H1 (cell line): Measurements from ENCODE around the gene HSPA1L. TPM values are rescaled to one million over a fixed set of nuclear protein-coding genes. Genes with fewer than 3 reads are reported as not detected.

ENCODE experiments used
- CTCF ChIA-PET: fragments of 300-600 bp; sonication (Branson Sonifier 250); formaldehyde crosslinking; loops from one replicate; lab custom pipeline; 2021; ENCODE audit not compliant: partially characterized antibody; lab: Charles Lee
- POLR2A ChIA-PET: fragments of 300-600 bp; sonication (Branson Sonifier 250); formaldehyde crosslinking; loops from one replicate; lab custom pipeline; 2021; ENCODE audit warnings: inconsistent platforms; ENCODE audit not compliant: partially characterized antibody; lab: Charles Lee
- DNase-seq, 2 experiments: peaks; one replicate each; pipeline versions ENCODE4 v3.0.0 to v3.0.0-alpha.2; 2010 to 2022; ENCODE audit warnings: low spot score in 2 of 2, low read depth in 1 of 2, mixed read lengths in 1 of 2
- FAIRE-seq: peaks from 2 replicates; lab custom pipeline; 2011; peaks lifted over from hg19 to GRCh38; lab: Jason Lieb, UNC
- H2AFZ ChIP-seq: 2 replicates; pipeline ENCODE4 v1.8.1; 2012; ENCODE audit warnings: low read length, inconsistent platforms
- H2AK5ac ChIP-seq: 2 replicates; pipeline ENCODE4 v1.6.1; 2013; ENCODE audit warnings: low read depth, low read length
- H2BK120ac ChIP-seq: replicated peaks from 2 replicates; pipeline ENCODE3; 2013; ENCODE audit warnings: low read depth, low read length, inconsistent platforms
- H2BK12ac ChIP-seq: 2 replicates; pipeline ENCODE4 v1.6.1; 2013; ENCODE audit warnings: low read depth, low read length
- H2BK15ac ChIP-seq: 2 replicates; pipeline ENCODE4 v1.6.1; 2013; ENCODE audit warnings: low read length
- H2BK20ac ChIP-seq: 2 replicates; pipeline ENCODE4 v1.6.1; 2013; ENCODE audit warnings: low read length
- H2BK5ac ChIP-seq: 2 replicates; pipeline ENCODE4 v1.6.1; 2013; ENCODE audit warnings: low read depth, low read length
- H3K14ac ChIP-seq: 2 replicates; pipeline ENCODE4 v1.6.1; 2013; ENCODE audit warnings: inconsistent platforms; ENCODE audit not compliant: insufficient read length
- H3K18ac ChIP-seq: 2 replicates; pipeline ENCODE4 v1.6.1; 2013; ENCODE audit warnings: low read length; ENCODE audit errors: extremely low read depth
- H3K23ac ChIP-seq: 2 replicates; pipeline ENCODE4 v1.6.1; 2013; ENCODE audit warnings: inconsistent platforms; ENCODE audit not compliant: insufficient read length
- H3K23me2 ChIP-seq: 2 replicates; pipeline ENCODE4 v1.6.1; 2013; ENCODE audit warnings: low read depth, low read length
- H3K27ac ChIP-seq: 2 replicates; pipeline ENCODE4 v1.6.1; 2011; ENCODE audit warnings: low read depth, low read length, inconsistent platforms
- H3K27me3 ChIP-seq, 4 experiments: replicated peaks in 1 of 4; 1 replicate in 1 of 4; 2 replicates in 3 of 4; pipeline versions ENCODE4 v1.6.1 to v1.8.1; 2011 to 2013; ENCODE audit warnings: low read length in 3 of 4, mild to moderate bottlenecking in 3 of 4, inconsistent platforms in 2 of 4, mixed read lengths in 2 of 4, moderate library complexity in 1 of 4; ENCODE audit not compliant: control insufficient read depth in 3 of 4, insufficient read depth in 3 of 4; ENCODE audit errors: extremely low read depth in 1 of 4
- H3K36me3 ChIP-seq, 4 experiments: 2 replicates each; pipeline versions ENCODE4 v1.6.1 to v1.8.1; 2011 to 2013; ENCODE audit warnings: mild to moderate bottlenecking in 4 of 4, low read length in 3 of 4, moderate library complexity in 2 of 4, control low read depth in 1 of 4, inconsistent platforms in 1 of 4; ENCODE audit not compliant: insufficient read depth in 4 of 4, control insufficient read depth in 2 of 4
- H3K4ac ChIP-seq: replicated peaks from 2 replicates; pipeline ENCODE3; 2013; ENCODE audit warnings: low read length, low read depth, mixed read lengths, inconsistent platforms; ENCODE audit not compliant: insufficient read length
- H3K4me1 ChIP-seq, 4 experiments: replicated peaks in 1 of 4; 1 replicate in 1 of 4; 2 replicates in 3 of 4; pipeline versions ENCODE4 v1.6.1 to v1.8.1; 2011 to 2013; ENCODE audit warnings: low read length in 3 of 4, inconsistent platforms in 2 of 4, mixed read lengths in 1 of 4; ENCODE audit not compliant: insufficient read depth in 4 of 4, control insufficient read depth in 3 of 4
- H3K4me2 ChIP-seq, 2 experiments: 2 replicates each; pipeline versions ENCODE4 v1.6.1 to v1.8.1; 2011 to 2013; ENCODE audit warnings: low read depth in 2 of 2, low read length in 2 of 2, control low read depth in 1 of 2, inconsistent platforms in 1 of 2, mild to moderate bottlenecking in 1 of 2; ENCODE audit not compliant: insufficient read depth in 1 of 2
- H3K4me3 ChIP-seq, 4 experiments: fragments of 200-600, 300-600 bp in 1 of 4; sonication (generic), shearing (Covaris generic), sonication (Bioruptor Twin) in 1 of 4; 2 replicates each; pipeline versions ENCODE4 v1.5.1 to v1.8.1; 2011 to 2016; ENCODE audit warnings: low read length in 4 of 4, low read depth in 3 of 4, control low read depth in 2 of 4, inconsistent platforms in 2 of 4, mild to moderate bottlenecking in 2 of 4, mixed read lengths in 1 of 4, moderate library complexity in 1 of 4; ENCODE audit not compliant: insufficient read depth in 2 of 4; ENCODE audit errors: extremely low read depth in 1 of 4
- H3K56ac ChIP-seq: replicated peaks from 2 replicates; pipeline ENCODE3; 2013; ENCODE audit warnings: low read depth, mild to moderate bottlenecking, mixed read lengths, low read length, inconsistent platforms; ENCODE audit not compliant: insufficient read length
- H3K79me1 ChIP-seq: 2 replicates; pipeline ENCODE4 v1.6.1; 2013; ENCODE audit warnings: low read depth, low read length, control low read depth
- H3K79me2 ChIP-seq, 2 experiments: 2 replicates each; pipeline versions ENCODE4 v1.6.1 to v1.8.1; 2012 to 2013; ENCODE audit warnings: low read length in 2 of 2, mild to moderate bottlenecking in 2 of 2, inconsistent platforms in 1 of 2; ENCODE audit not compliant: insufficient read depth in 2 of 2, control insufficient read depth in 1 of 2
- H3K9ac ChIP-seq, 4 experiments: replicated peaks in 1 of 4; 1 replicate in 1 of 4; 2 replicates in 3 of 4; pipeline versions ENCODE4 v1.6.1 to v1.8.1; 2011 to 2013; ENCODE audit warnings: low read depth in 3 of 4, low read length in 3 of 4, control low read depth in 2 of 4, mild to moderate bottlenecking in 2 of 4, moderate library complexity in 2 of 4, inconsistent platforms in 1 of 4; ENCODE audit errors: extremely low read depth in 1 of 4
- H3K9me3 ChIP-seq, 2 experiments: 2 replicates each; pipeline versions ENCODE4 v1.6.1 to v1.8.1; 2012 to 2013; ENCODE audit warnings: mild to moderate bottlenecking in 2 of 2, moderate library complexity in 2 of 2, control low read depth in 1 of 2, inconsistent platforms in 1 of 2, low read depth in 1 of 2, low read length in 1 of 2, mixed read lengths in 1 of 2; ENCODE audit not compliant: insufficient read depth in 2 of 2
- H4K20me1 ChIP-seq, 2 experiments: replicated peaks in 1 of 2; 2 replicates each; pipeline versions ENCODE3 to v1.8.1; 2011 to 2013; ENCODE audit warnings: inconsistent platforms in 2 of 2, low read length in 2 of 2, mild to moderate bottlenecking in 1 of 2; ENCODE audit not compliant: insufficient read depth in 2 of 2, control insufficient read depth in 1 of 2
- H4K5ac ChIP-seq: 2 replicates; pipeline ENCODE4 v1.6.1; 2013; ENCODE audit warnings: low read length, low read depth, mixed read lengths, inconsistent platforms; ENCODE audit not compliant: insufficient read length
- H4K8ac ChIP-seq: 2 replicates; pipeline ENCODE4 v1.8.0; 2013; ENCODE audit warnings: mild to moderate bottlenecking, moderate library complexity, low read length, inconsistent platforms; ENCODE audit not compliant: insufficient read depth; ENCODE audit errors: extremely low read depth
- H4K91ac ChIP-seq: replicated peaks from 2 replicates; pipeline ENCODE3; 2013; ENCODE audit warnings: low read length, mixed read lengths, inconsistent platforms; ENCODE audit not compliant: insufficient read length
- BACH1 ChIP-seq: IDR thresholded peaks from 2 replicates; pipeline ENCODE4 v1.6.1; 2012; ENCODE audit warnings: low read length, improper control_type of control experiment
- KDM5A ChIP-seq: fragments of 200-600 bp; IDR thresholded peaks from 2 replicates; pipeline ENCODE4 v1.7.1; 2012; ENCODE audit warnings: mild to moderate bottlenecking, low read length, inconsistent platforms, mixed read lengths
- RBBP5 ChIP-seq: IDR thresholded peaks from 2 replicates; pipeline ENCODE4 v1.7.1; 2012; ENCODE audit warnings: low read depth, mild to moderate bottlenecking, inconsistent platforms, low read length, moderate library complexity, borderline replicate concordance
- RFX5 ChIP-seq: IDR thresholded peaks from 2 replicates; pipeline ENCODE4 v1.6.1; 2011; ENCODE audit warnings: low read depth, low read length, improper control_type of control experiment, borderline replicate concordance
- TBP ChIP-seq: IDR thresholded peaks from 2 replicates; pipeline ENCODE4 v1.6.1; 2011; ENCODE audit warnings: low read depth, low read length, improper control_type of control experiment
- WGBS, 2 experiments: shearing (Covaris generic) in 1 of 2; methylation state at CpG; one replicate each; pipeline versions ENCODE4 v1.1.6 to v1.1.7; 2013 to 2015; ENCODE audit warnings: low lambda C conversion rate in 2 of 2, mixed read lengths in 2 of 2, inconsistent platforms in 1 of 2, low coverage in 1 of 2, missing lambda C conversion rate in 1 of 2; ENCODE audit not compliant: insufficient replicate concordance in 2 of 2, insufficient coverage in 1 of 2, insufficient read length in 1 of 2; ENCODE audit errors: extremely low coverage in 1 of 2, missing lambda C conversion rate in 1 of 2; 5-methylcytosine and 5-hydroxymethylcytosine counted together
- polyA plus RNA-seq, 7 experiments: library from polyadenylated mRNA; depleted of rRNA in 3 of 7; stranded (reverse) in 5 of 7; unstranded in 2 of 7; fragments of >200 nt in 5 of 7; fragments of 200-250 nt in 2 of 7; gene quantifications; 1 replicate in 5 of 7; 2 replicates in 1 of 7; 4 replicates in 1 of 7; pipeline versions ENCODE4 v1.2.1 to v1.2.3, GENCODE V29; 2011 to 2013; ENCODE audit warnings: missing spikeins in 2 of 7, mixed read lengths in 2 of 7
- total RNA-seq: library from RNA; stranded (reverse); fragmentation: NEBNext Ultra II Directional; extraction: Animal tissue kit (Norgen Biotek cat#: 25700); gene quantifications from 2 replicates; pipeline ENCODE4 v1.2.1, GENCODE V29; 2021
- TF ChIP-seq, protein P1 (sequence below): IDR thresholded peaks from 2 replicates; pipeline ENCODE4 v1.6.1; 2012; ENCODE audit warnings: inconsistent platforms
- TF ChIP-seq, protein P2 (sequence below): IDR thresholded peaks from 2 replicates; pipeline ENCODE4 v1.6.1; 2012; ENCODE audit warnings: low read length, inconsistent platforms

The HSPA1L gene
- total and polyA plus RNA-seq, 2 of the 8 experiments (the other 6 are each of a cell fraction or from before 2014, with no cell fraction given), result 1.00 to 1.9 TPM

GRCh38 chr6:31806470-31807272 is 8.4 kb downstream of the HSPA1L start, which contains the start of gene LSM2:
TSS of gene LSM2 (minus strand) at chr6:31806966. CDS start at chr6:31806757, 209 bp downstream.
- peak in 1 of 2 experiments; percentile 99 for DNase-seq
- CTCF ChIA-PET, result interaction anchor here (0.6 to 3.9 kb wide), 22 partner anchors 7 to 1165 kb away, joined by 3 to 21 read pairs (median 4); partner anchors contain the start of genes DDAH2, HSPA1B, LY6G6D and MPIG6B
- TF ChIP-seq, protein P1, sequence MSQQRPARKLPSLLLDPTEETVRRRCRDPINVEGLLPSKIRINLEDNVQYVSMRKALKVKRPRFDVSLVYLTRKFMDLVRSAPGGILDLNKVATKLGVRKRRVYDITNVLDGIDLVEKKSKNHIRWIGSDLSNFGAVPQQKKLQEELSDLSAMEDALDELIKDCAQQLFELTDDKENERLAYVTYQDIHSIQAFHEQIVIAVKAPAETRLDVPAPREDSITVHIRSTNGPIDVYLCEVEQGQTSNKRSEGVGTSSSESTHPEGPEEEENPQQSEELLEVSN, result peak; percentile 41; the same call in 1 of the 2 replicates
- TF ChIP-seq, protein P2, sequence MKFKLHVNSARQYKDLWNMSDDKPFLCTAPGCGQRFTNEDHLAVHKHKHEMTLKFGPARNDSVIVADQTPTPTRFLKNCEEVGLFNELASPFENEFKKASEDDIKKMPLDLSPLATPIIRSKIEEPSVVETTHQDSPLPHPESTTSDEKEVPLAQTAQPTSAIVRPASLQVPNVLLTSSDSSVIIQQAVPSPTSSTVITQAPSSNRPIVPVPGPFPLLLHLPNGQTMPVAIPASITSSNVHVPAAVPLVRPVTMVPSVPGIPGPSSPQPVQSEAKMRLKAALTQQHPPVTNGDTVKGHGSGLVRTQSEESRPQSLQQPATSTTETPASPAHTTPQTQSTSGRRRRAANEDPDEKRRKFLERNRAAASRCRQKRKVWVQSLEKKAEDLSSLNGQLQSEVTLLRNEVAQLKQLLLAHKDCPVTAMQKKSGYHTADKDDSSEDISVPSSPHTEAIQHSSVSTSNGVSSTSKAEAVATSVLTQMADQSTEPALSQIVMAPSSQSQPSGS, result peak; percentile 69; the same call in 1 of the 2 replicates
- TF ChIP-seq BACH1 (peak; percentile 42; the same call in 1 of the 2 replicates), TBP (peak; percentile 72), RBBP5 (peak; percentile 100), RFX5 (no peak), KDM5A (peak; percentile 83)

More at GRCh38 chr6:31806470-31807272, 8.4 kb downstream of the HSPA1L start, which contains the start of gene LSM2:
- H3K14ac ChIP-seq, result no peak within 1 kb of the TSS
- no peaks in the 10 kb centered on the region for H3K27me3 ChIP-seq
- peak within 1 kb of the TSS; percentile 99 for H3K56ac ChIP-seq
- 1% methylated on average over 50 of the region's 51 CpGs; no CpG with 5 or more reads in 1 of the 2 experiments for WGBS, 2 experiments
- peaks cover 0 to 20% (median 8%) of the 10 kb centered on the region in 4 experiments; a peak in 3 of 8 replicates for H3K36me3 ChIP-seq
- H3K9me3 ChIP-seq, result no peaks in the 10 kb centered on the region
- H3K23ac ChIP-seq, result no peak within 1 kb of the TSS
- no peaks in the 10 kb centered on the region for H4K20me1 ChIP-seq
- peak within 1 kb of the TSS; percentile 76; the same call in 1 of the 2 replicates for H2AFZ ChIP-seq
- no peak for FAIRE-seq
- H4K8ac ChIP-seq, result peak within 1 kb of the TSS; percentile 98
- peaks cover 0 to 2% (median 0%) of the 10 kb centered on the region in 4 experiments; a peak in 1 of 7 replicates for H3K4me1 ChIP-seq
- H2BK20ac ChIP-seq, result no peak within 1 kb of the TSS
- peaks cover 6% of the 10 kb centered on the region for H3K23me2 ChIP-seq
- peak within 1 kb of the TSS; percentile 76 to 96 (median 86) for H3K4me3 ChIP-seq
- H3K79me2 ChIP-seq, result peaks cover 5 to 18% of the 10 kb centered on the region in 2 experiments; a peak in 2 of 4 replicates
- H3K18ac ChIP-seq, result peak within 1 kb of the TSS; percentile 98
- peak within 1 kb of the TSS; percentile 68; the same call in 1 of the 2 replicates for H2BK12ac ChIP-seq
- H2BK15ac ChIP-seq, result peak within 1 kb of the TSS; percentile 97; the same call in 1 of the 2 replicates
- H3K27ac ChIP-seq, result peak within 1 kb of the TSS; percentile 91
- H3K9ac ChIP-seq, result peak within 1 kb of the TSS; percentile 87 to 96 (median 92)
- H3K4me2 ChIP-seq, result peak within 1 kb of the TSS; percentile 80 to 89
- H4K5ac ChIP-seq, result peak within 1 kb of the TSS; percentile 97
- peak within 1 kb of the TSS; percentile 42; the same call in 1 of the 2 replicates for H2AK5ac ChIP-seq
- no peaks in the 10 kb centered on the region for H3K79me1 ChIP-seq
- peak within 1 kb of the TSS; percentile 99 for H4K91ac ChIP-seq
- POLR2A ChIA-PET, result interaction anchor here (0.6 to 4.7 kb wide), 32 partner anchors 8 to 364 kb away, joined by 3 to 42 read pairs (median 5); partner anchors contain the start of genes ABHD16A, C6orf47, DDAH2 and DDX39B
- H2BK120ac ChIP-seq, result peak within 1 kb of the TSS; percentile 83
- peak within 1 kb of the TSS; percentile 99 for H2BK5ac ChIP-seq
- H3K4ac ChIP-seq, result peak within 1 kb of the TSS; percentile 97
